Natural killer cell (primary cell): ENCODE data around the gene FCHO1. TPM values are rescaled to one million over a fixed set of nuclear protein-coding genes. Genes with fewer than 3 reads are reported as not detected.

ENCODE experiments used
- ATAC-seq, 3 donors: fragments of 150-1000 bp in 2 of 3; fragments of 200-7000 bp in 1 of 3; cut with Tn5 transposase; 1 replicate in 1 of 3; 2 replicates in 2 of 3; pipeline ENCODE4 v1.10.0; 2021; ENCODE audit warnings: mild to moderate bottlenecking in 2 of 3, moderate library complexity in 2 of 3
- DNase-seq, 2 donors: peaks; one replicate each; pipeline versions ENCODE4 v3.0.0 to v3.0.0-alpha.2; 2013 to 2021; ENCODE audit warnings: mixed read lengths in 1 of 2
- H3K27ac ChIP-seq: one replicate; pipeline ENCODE4 v1.5.1; 2013; ENCODE audit warnings: mild to moderate bottlenecking, low read length
- H3K27me3 ChIP-seq: one replicate; pipeline ENCODE4 v1.6.1; 2013; ENCODE audit warnings: low read length; ENCODE audit not compliant: control insufficient read depth, insufficient read depth
- H3K36me3 ChIP-seq: one replicate; pipeline ENCODE4 v1.6.1; 2013; ENCODE audit warnings: low read length; ENCODE audit not compliant: control insufficient read depth, insufficient read depth
- H3K4me1 ChIP-seq: one replicate; pipeline ENCODE4 v1.6.1; 2013; ENCODE audit warnings: low read length; ENCODE audit not compliant: control insufficient read depth, insufficient read depth
- H3K4me3 ChIP-seq: one replicate; pipeline ENCODE4 v1.5.1; 2013; ENCODE audit warnings: low read length
- H3K9me3 ChIP-seq: one replicate; pipeline ENCODE4 v1.6.1; 2013; ENCODE audit warnings: low read length; ENCODE audit not compliant: control insufficient read depth, insufficient read depth
- H3K27ac Mint-ChIP-seq, 2 donors: one replicate each; pipeline ENCODE4 v1.8.0; 2022; ENCODE audit warnings: mild to moderate bottlenecking in 2 of 2, mixed read lengths in 2 of 2, moderate library complexity in 1 of 2
- H3K27me3 Mint-ChIP-seq, 2 donors: one replicate each; pipeline ENCODE4 v1.8.0; 2022; ENCODE audit warnings: low read depth in 2 of 2, mixed read lengths in 2 of 2
- H3K36me3 Mint-ChIP-seq: one replicate; pipeline ENCODE4 v1.8.0; 2022; ENCODE audit warnings: mixed read lengths
- H3K4me1 Mint-ChIP-seq, 2 donors: one replicate each; pipeline ENCODE4 v1.8.0; 2022; ENCODE audit warnings: mixed read lengths in 2 of 2
- H3K4me3 Mint-ChIP-seq: one replicate; pipeline ENCODE4 v1.8.0; 2022; ENCODE audit warnings: mild to moderate bottlenecking, moderate library complexity, mixed read lengths
- H3K9me3 Mint-ChIP-seq, 2 donors: one replicate each; pipeline ENCODE4 v1.8.0; 2022; ENCODE audit warnings: mixed read lengths in 2 of 2
- WGBS: methylation state at CpG from one replicate; pipeline ENCODE4 v1.1.7; 2013; ENCODE audit warnings: missing lambda C conversion rate; ENCODE audit not compliant: insufficient coverage; 5-methylcytosine and 5-hydroxymethylcytosine counted together
- intact Hi-C: fragments of 100-400 bp; cut with micrococcal nuclease; formaldehyde crosslinking; loops from one replicate; pipeline ENCODE4 v1.14.2; 2022
- total RNA-seq, 4 donors: library from RNA; stranded (reverse); fragments of 120-200 nt in 1 of 4; gene quantifications; one replicate each; pipeline versions ENCODE4 v1.2.3 to v1.2.4, GENCODE V29; 2013 to 2022
- TF ChIP-seq, protein P1 (sequence below): fragments of 200-600 bp; IDR thresholded peaks from one replicate; pipeline ENCODE4 v1.8.0; 2022; ENCODE audit warnings: antibody characterized with exemption

FCHO1 gene
- total RNA-seq, 3 donors from 2014 or later (not counting 1 experiment from before 2014, with no cell fraction given), result 56.1 to 67.7 (median 66.5) TPM

DNA sequence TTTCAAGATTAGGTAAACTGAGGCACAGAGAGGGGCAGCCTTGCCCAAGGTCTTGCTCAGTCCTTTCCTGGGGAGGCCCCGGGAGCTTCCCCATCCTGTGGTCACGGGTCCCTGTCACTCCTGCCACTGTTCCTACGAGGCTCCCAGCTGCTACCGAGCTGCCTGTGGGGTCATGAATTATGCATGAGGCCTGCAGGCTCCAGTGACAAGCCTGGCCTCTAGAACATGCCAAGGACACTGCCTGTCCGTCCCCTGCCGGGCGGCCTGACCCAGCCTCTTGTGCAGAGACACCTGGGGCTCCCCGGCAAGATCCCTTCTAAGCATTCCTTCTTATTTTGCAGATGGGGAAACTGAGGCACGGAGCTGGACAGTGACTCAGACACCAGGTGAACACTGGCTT, 2.7 kb downstream of the FCHO1 start:
- no peaks in the 10 kb centered on the region for H3K27me3 Mint-ChIP-seq
- WGBS, result 81% methylated on average over 9 of the region's 9 CpGs
- DNase-seq (no peak), ATAC-seq (no peak)
- Histone ChIP-seq H3K27me3 (no peaks in the 10 kb centered on the region), H3K27ac (no peak overlapping the region), H3K4me1 (peaks cover 69% of the 10 kb centered on the region), H3K4me3 (no peak overlapping the region), H3K9me3 (no peaks in the 10 kb centered on the region), H3K36me3 (peaks cover 24% of the 10 kb centered on the region)
- no peaks in the 10 kb centered on the region for H3K9me3 Mint-ChIP-seq
- H3K4me1 Mint-ChIP-seq, result peaks cover 29 to 39% of the 10 kb centered on the region in 2 donors
- intact Hi-C loops, result no loop called here
- H3K4me3 Mint-ChIP-seq, result peak overlapping the region; percentile 21
- peak overlapping the region; percentile 42 to 52 for H3K27ac Mint-ChIP-seq
- TF ChIP-seq, protein P1, sequence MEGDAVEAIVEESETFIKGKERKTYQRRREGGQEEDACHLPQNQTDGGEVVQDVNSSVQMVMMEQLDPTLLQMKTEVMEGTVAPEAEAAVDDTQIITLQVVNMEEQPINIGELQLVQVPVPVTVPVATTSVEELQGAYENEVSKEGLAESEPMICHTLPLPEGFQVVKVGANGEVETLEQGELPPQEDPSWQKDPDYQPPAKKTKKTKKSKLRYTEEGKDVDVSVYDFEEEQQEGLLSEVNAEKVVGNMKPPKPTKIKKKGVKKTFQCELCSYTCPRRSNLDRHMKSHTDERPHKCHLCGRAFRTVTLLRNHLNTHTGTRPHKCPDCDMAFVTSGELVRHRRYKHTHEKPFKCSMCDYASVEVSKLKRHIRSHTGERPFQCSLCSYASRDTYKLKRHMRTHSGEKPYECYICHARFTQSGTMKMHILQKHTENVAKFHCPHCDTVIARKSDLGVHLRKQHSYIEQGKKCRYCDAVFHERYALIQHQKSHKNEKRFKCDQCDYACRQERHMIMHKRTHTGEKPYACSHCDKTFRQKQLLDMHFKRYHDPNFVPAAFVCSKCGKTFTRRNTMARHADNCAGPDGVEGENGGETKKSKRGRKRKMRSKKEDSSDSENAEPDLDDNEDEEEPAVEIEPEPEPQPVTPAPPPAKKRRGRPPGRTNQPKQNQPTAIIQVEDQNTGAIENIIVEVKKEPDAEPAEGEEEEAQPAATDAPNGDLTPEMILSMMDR, result no peak
- no peaks in the 10 kb centered on the region for H3K36me3 Mint-ChIP-seq

GRCh38 chr19:17754634-17755442, 3.6 kb downstream of the FCHO1 start:
- peaks cover 61% of the 10 kb centered on the region for H3K4me1 ChIP-seq
- H3K4me3 ChIP-seq, result no peak overlapping the region

DNA sequence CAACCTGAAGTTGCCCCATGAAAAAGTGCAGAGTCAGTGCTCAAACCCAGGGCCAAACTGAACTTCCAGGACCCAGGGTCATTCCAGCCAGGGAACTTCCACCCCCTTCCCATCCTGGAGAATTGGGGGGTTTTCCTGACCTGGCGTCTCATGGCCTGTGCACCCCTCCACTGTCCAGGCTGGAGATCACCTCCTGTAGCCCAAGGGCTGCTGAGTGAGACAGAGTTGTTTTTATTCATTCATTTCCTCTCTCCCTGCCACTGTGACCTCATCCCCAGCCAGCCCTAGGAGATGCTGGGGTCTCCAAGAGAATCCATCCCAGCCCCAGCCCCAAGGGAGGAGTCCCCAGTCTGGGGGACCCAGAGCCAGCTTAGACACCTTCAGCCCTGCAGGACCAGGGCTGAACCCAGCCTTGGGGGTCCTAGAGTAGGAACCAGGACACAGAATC, 4.2 kb downstream of the FCHO1 start:
- Histone ChIP-seq H3K27ac (no peak overlapping the region), H3K9me3 (no peaks in the 10 kb centered on the region), H3K36me3 (peaks cover 24% of the 10 kb centered on the region), H3K27me3 (no peaks in the 10 kb centered on the region), H3K4me3 (no peak overlapping the region), H3K4me1 (peaks cover 54% of the 10 kb centered on the region)
- TF ChIP-seq, protein P1, result no peak
- H3K27ac Mint-ChIP-seq, result peak overlapping the region in 1 of 2 donors; percentile 42
- no peaks in the 10 kb centered on the region for H3K27me3 Mint-ChIP-seq
- H3K4me1 Mint-ChIP-seq, result peaks cover 19 to 26% of the 10 kb centered on the region in 2 donors
- H3K36me3 Mint-ChIP-seq, result no peaks in the 10 kb centered on the region
- WGBS, result 100% methylated on average over 1 of the region's 1 CpG
- no peak overlapping the region for H3K4me3 Mint-ChIP-seq
- intact Hi-C loops, result no loop called here
- DNase-seq, result no peak
- ATAC-seq, result no peak
- H3K9me3 Mint-ChIP-seq, result no peaks in the 10 kb centered on the region

More at GRCh38 chr19:17754634-17755442, 3.6 kb downstream of the FCHO1 start:
- H3K9me3 ChIP-seq, result no peaks in the 10 kb centered on the region
- TF ChIP-seq, protein P1, result no peak
- Mint-ChIP-seq H3K27ac (peak overlapping the region; percentile 42 to 52), H3K9me3 (no peaks in the 10 kb centered on the region), H3K4me3 (peak overlapping the region; percentile 9), H3K36me3 (no peaks in the 10 kb centered on the region), H3K27me3 (no peaks in the 10 kb centered on the region), H3K4me1 (peaks cover 20 to 30% of the 10 kb centered on the region in 2 donors)
- H3K36me3 ChIP-seq, result peaks cover 24% of the 10 kb centered on the region
- peak overlapping the region; percentile 16 for H3K27ac ChIP-seq
- intact Hi-C loops, result no loop called here
- 83% methylated on average over 5 of the region's 5 CpGs for WGBS
- no peaks in the 10 kb centered on the region for H3K27me3 ChIP-seq
- ATAC-seq (no peak), DNase-seq (no peak)
